ENCODE measurements around the gene ART4.

The ART4 gene

GRCh38 chr12:14811486-14811885, 31.8 kb downstream of the ART4 start:
- DNase-seq (ENCODE audit: low read depth in 2 of 3, low spot score in 2 of 3), result no peak

- DNase-seq (ENCODE audit: low read depth in 2 of 3, low spot score in 2 of 3), result no peak
Measured at GRCh38 chr12:14810953-14811483, 32.3 kb downstream of the ART4 start.

- no peak for DNase-seq (ENCODE audit: low read depth in 2 of 3, low spot score in 2 of 3)
Measured at GRCh38 chr12:14810167-14810952, 33.0 kb downstream of the ART4 start.

- no peak for DNase-seq (ENCODE audit: low read depth in 2 of 3, low spot score in 2 of 3)
Measured at GRCh38 chr12:14803830-14804160, 39.5 kb downstream of the ART4 start.

- peak; percentile 55 to 68 (median 59) for DNase-seq (ENCODE audit: low read depth in 2 of 3, low spot score in 2 of 3)
Measured at GRCh38 chr12:14803011-14803829, 40.1 kb downstream of the ART4 start, which contains the start of the genes C12orf60 and WBP11. C12orf60 (plus strand) TSS chr12:14803670; CDS start chr12:14822936, 19,266 bp downstream. WBP11 (minus strand) TSS chr12:14803478; CDS start chr12:14801383, 2,095 bp downstream.

GRCh38 chr12:14802721-14803010, 40.7 kb downstream of the ART4 start:
- no peak for DNase-seq (ENCODE audit: low read depth in 2 of 3, low spot score in 2 of 3)

GRCh38 chr12:14802247-14802646, 41.1 kb downstream of the ART4 start:
- no peak for DNase-seq (ENCODE audit: low read depth in 2 of 3, low spot score in 2 of 3)

- no peak for DNase-seq (ENCODE audit: low read depth in 2 of 3, low spot score in 2 of 3)
Measured at GRCh38 chr12:14795028-14795448, 48.3 kb downstream of the ART4 start.

- no peak for DNase-seq (ENCODE audit: low read depth in 2 of 3, low spot score in 2 of 3)
Measured at GRCh38 chr12:14785568-14785967, 57.8 kb downstream of the ART4 start.

- DNase-seq (ENCODE audit: low read depth in 2 of 3, low spot score in 2 of 3), result no peak
Measured at GRCh38 chr12:14784471-14784870, 58.9 kb downstream of the ART4 start.

- no peak for DNase-seq (ENCODE audit: low read depth in 2 of 3, low spot score in 2 of 3)
Measured at GRCh38 chr12:14782756-14783155, 60.6 kb downstream of the ART4 start.

GRCh38 chr12:14781563-14781962, 61.8 kb downstream of the ART4 start:
- no peak for DNase-seq (ENCODE audit: low read depth in 2 of 3, low spot score in 2 of 3)

- DNase-seq (ENCODE audit: low read depth in 2 of 3, low spot score in 2 of 3), result no peak
Measured at GRCh38 chr12:14780859-14781258, 62.5 kb downstream of the ART4 start.

- no peak for DNase-seq (ENCODE audit: low read depth in 2 of 3, low spot score in 2 of 3)
Measured at GRCh38 chr12:14779834-14780233, 63.5 kb downstream of the ART4 start.

- DNase-seq (ENCODE audit: low read depth in 2 of 3, low spot score in 2 of 3), result no peak
Measured at GRCh38 chr12:14777271-14777670, 66.1 kb downstream of the ART4 start.

GRCh38 chr12:14776236-14776961, 66.9 kb downstream of the ART4 start:
- no peak for DNase-seq (ENCODE audit: low read depth in 2 of 3, low spot score in 2 of 3)

GRCh38 chr12:14775636-14775980, 67.7 kb downstream of the ART4 start:
- DNase-seq (ENCODE audit: low read depth in 2 of 3, low spot score in 2 of 3), result no peak
